Cardiac muscle cell (in vitro differentiated cells and primary cell): ENCODE data around the gene NOVA2. TPM values are rescaled to one million over a fixed set of nuclear protein-coding genes. Genes with fewer than 3 reads are reported as not detected.

ENCODE experiments used
- DNase-seq, 2 donors: peaks; one replicate each; pipeline versions ENCODE4 v3.0.0 to v3.0.0-alpha.2; 2010 to 2017; ENCODE audit warnings: low read depth in 1 of 2, low spot score in 1 of 2
- H3K27ac ChIP-seq: fragments of 200-600 bp; sonication (generic); 2 replicates; pipeline ENCODE4 v1.5.1; 2016
- H3K27me3 ChIP-seq: fragments of 200-600 bp; sonication (generic); 2 replicates; pipeline ENCODE4 v1.6.0; 2016; ENCODE audit warnings: control low read depth
- H3K36me3 ChIP-seq: fragments of 200-600 bp; sonication (generic); 2 replicates; pipeline ENCODE4 v1.5.1; 2016; ENCODE audit warnings: control low read depth
- H3K4me1 ChIP-seq: fragments of 200-600 bp; sonication (generic); 2 replicates; pipeline ENCODE4 v1.8.1; 2017; ENCODE audit warnings: low read depth, mild to moderate bottlenecking, mixed run types
- H3K4me3 ChIP-seq: fragments of 200-600 bp; sonication (generic); 2 replicates; pipeline ENCODE4 v1.5.1; 2016; ENCODE audit warnings: mild to moderate bottlenecking
- H3K9me3 ChIP-seq: fragments of 200-600 bp; sonication (generic); 2 replicates; pipeline ENCODE4 v1.5.1; 2017; ENCODE audit warnings: low read depth, mild to moderate bottlenecking, control low read depth
- CTCF ChIP-seq: IDR thresholded peaks from 2 replicates; pipeline ENCODE4 v1.5.1; 2012; ENCODE audit warnings: low read depth, mild to moderate bottlenecking, low read length
- polyA plus RNA-seq: library from polyadenylated mRNA; unstranded; fragments of >200 nt; fragmentation: Nextera tagmentation; extraction: Ambion mirVana; gene quantifications from 2 replicates; pipeline ENCODE4 v1.2.1, GENCODE V29; 2016
- total RNA-seq: library from RNA; depleted of rRNA; stranded (reverse); fragments of >200 nt; gene quantifications from 2 replicates; pipeline ENCODE4 v1.2.3, GENCODE V29; 2016

Gene NOVA2
- total and polyA plus RNA-seq, 2 experiments from 2014 or later, result 0.17 to 0.71 TPM

DNA sequence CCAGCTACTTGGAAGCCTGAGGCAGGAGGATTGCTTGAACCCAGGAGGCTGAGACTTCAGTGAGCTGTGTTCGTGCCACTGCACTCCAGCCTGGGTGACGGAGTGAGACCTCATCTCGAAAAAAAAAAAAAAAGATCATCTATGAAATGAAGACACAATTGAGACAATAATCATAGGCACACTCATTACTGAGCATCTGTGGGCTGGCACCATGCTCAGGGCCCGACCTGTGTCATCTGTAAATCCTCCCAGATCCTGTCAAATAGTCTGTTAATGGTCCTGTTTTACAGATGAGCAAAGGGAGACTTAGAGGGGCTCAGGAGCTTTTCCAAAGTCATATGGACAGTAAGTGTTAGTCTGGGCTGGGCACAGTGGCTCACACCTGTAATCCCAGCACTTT, 54.9 kb downstream of the NOVA2 start:
- DNase-seq, result no peak
- Histone ChIP-seq H3K9me3 (no peaks in the 10 kb centered on the region), H3K36me3 (no peaks in the 10 kb centered on the region), H3K4me3 (no peak overlapping the region), H3K4me1 (no peaks in the 10 kb centered on the region), H3K27me3 (no peaks in the 10 kb centered on the region), H3K27ac (no peak overlapping the region)
- TF ChIP-seq CTCF, result no peak

DNA sequence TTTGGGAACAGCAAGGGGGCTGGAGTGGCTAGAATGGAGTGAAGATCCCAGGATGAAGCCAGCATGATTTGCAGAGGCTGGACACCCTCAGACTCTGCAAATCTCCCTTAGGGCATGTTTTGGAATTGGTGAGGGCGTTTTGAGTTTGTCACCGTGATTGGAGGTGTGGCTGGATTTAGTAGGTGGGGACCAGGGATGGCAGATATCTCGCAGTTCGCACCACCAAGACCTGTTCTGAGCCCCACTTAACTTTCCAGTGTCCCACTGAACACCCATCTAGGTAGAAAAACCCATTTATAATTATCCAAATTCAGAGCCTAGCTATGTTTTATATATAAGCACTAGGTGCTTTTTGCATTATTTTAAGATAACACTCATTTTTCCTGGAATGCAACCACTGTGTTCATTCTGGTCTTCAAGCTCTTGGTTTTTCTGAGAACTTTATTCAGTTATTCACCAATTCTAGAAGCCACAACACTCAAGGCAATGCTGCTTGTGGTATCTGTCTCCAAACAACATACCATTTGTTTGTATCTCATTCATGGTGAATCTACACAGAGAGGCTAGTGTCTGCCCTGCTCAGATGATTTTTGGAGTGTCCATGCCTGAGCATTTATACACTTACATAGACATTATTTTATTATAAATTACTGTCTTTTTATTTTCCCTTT, 56.1 kb downstream of the NOVA2 start:
- H3K4me3 ChIP-seq, result no peak overlapping the region
- no peak for DNase-seq
- H3K27me3 ChIP-seq, result no peaks in the 10 kb centered on the region
- no peak overlapping the region for H3K27ac ChIP-seq
- no peaks in the 10 kb centered on the region for H3K9me3 ChIP-seq
- no peak for TF ChIP-seq CTCF
- H3K4me1 ChIP-seq, result no peaks in the 10 kb centered on the region
- H3K36me3 ChIP-seq, result no peaks in the 10 kb centered on the region

DNA sequence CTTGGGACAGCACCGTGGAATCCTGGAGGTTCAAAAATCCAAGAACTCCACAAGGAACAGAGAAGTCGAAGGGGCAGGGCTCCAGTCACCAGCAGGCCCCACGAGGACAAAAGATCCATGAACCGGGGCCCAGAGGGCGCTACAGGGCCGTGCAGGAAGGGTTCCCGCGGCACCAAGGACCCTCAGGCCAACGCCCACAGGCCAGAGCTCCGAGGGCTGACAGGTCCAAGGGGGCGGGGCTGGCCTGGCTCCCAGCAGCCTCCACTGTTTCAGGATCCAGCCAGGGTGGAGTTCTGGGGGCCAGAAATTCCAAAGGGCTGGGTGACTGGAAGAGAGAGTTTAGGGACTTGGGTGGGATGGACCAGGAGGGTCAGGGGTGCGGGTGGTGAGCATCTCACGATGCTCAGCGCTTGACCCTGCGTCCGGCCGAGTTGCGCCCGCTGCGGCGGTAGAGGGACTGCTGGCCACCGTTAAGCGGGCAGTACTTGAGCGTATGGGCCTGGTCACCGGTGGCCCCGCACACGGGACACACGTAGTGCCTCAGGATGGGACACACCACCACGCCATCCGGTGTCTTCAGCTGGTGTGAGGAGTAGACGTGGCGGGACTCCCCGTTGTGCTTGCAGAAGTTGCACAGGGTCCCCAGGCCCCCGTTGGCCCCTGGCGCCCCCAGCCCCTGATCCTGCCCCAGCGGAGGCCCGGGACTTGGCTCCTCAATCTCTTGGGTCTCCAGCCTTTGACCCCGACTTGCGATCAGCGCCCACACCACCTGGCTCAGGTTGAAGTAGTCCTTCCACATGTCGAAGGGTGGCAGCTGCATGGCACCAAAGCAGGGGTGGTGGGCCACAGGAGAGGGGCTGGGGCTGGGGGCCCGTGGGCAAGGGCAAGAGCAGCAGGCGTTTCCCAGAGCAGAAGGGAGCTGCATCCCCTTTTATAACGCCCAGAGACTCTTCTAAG, 59.5 kb downstream of the NOVA2 start, which contains the start of gene NANOS2:
NANOS2 (minus strand) TSS at position 905 of the 957 bp plus-strand sequence; CDS start at position 820, 85 bp downstream.
- DNase-seq, result peak; percentile 48 to 69
- H3K4me1 ChIP-seq, result no peaks in the 10 kb centered on the region
- no peaks in the 10 kb centered on the region for H3K36me3 ChIP-seq

DNA sequence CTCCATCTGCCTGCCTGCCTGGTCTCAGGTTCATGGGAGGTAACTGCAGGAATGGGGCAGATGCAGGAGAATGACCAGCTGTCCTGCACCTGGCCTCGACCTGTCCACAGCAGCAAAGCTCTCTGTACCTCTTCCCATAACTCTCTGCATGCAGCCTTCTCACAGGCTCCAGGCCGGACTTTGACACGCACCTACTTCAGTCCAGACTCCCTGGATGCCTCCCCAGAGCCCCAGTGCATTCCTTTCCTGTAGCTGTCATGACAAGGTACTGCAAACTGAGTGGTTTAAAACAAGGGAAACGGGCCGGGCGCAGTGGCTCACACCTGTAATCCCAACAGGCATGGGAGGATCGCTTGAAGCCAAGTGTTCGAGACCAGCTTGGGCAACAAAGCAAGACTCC, 62.4 kb downstream of the NOVA2 start:
- H3K9me3 ChIP-seq, result no peaks in the 10 kb centered on the region

More for the DNA sequence above, 59.5 kb downstream of the NOVA2 start, which contains the start of gene NANOS2:
- H3K9me3 ChIP-seq, result no peaks in the 10 kb centered on the region
- H3K27me3 ChIP-seq, result no peaks in the 10 kb centered on the region
- H3K27ac ChIP-seq, result no peak within 1 kb of the TSS
- H3K4me3 ChIP-seq, result no peak within 1 kb of the TSS
- no peak for TF ChIP-seq CTCF

More for the DNA sequence above, 62.4 kb downstream of the NOVA2 start:
- Histone ChIP-seq H3K4me3 (no peak overlapping the region), H3K27me3 (no peaks in the 10 kb centered on the region), H3K36me3 (no peaks in the 10 kb centered on the region), H3K4me1 (no peaks in the 10 kb centered on the region), H3K27ac (no peak overlapping the region)
- no peak for TF ChIP-seq CTCF
- DNase-seq, result peak in 1 of 2 donors; percentile 18
